Measurements from ENCODE around the gene OPCML. TPM values are rescaled to one million over a fixed set of nuclear protein-coding genes. Genes with fewer than 3 reads are reported as not detected.

OPCML gene
- total and polyA plus RNA-seq, 4 donors: under 0.01 to 0.01 TPM; not detected in 2

- TF ChIP-seq HNF4G (IDR thresholded peaks at IDR 0.05): no peak
- TF ChIP-seq ZBTB33 (IDR thresholded peaks at IDR 0.05): no peak
- TF ChIP-seq CTCF (IDR thresholded peaks at IDR 0.05; ENCODE audit: low read depth, low read length, missing input control): no peak
- TF ChIP-seq MAX (IDR thresholded peaks at IDR 0.05): no peak
- TF ChIP-seq RAD21 (IDR thresholded peaks at IDR 0.05): no peak
- no peak for TF ChIP-seq RXRA (IDR thresholded peaks at IDR 0.05)
- no peak for TF ChIP-seq ATF3 (IDR thresholded peaks at IDR 0.05)
- no peak for TF ChIP-seq EGR1 (IDR thresholded peaks at IDR 0.05; ENCODE audit: low read depth in 2 of 2)
- TF ChIP-seq JUND (IDR thresholded peaks at IDR 0.05): no peak
- no peak for TF ChIP-seq GABPA (IDR thresholded peaks at IDR 0.05 in 1 of 2, conservative IDR thresholded peaks at IDR 0.05 in 1 of 2)
- no peak for TF ChIP-seq TAF1 (conservative IDR thresholded peaks at IDR 0.05)
- Histone ChIP-seq H3K4me1 (ENCODE audit: control insufficient read depth in 4 of 4, insufficient read depth in 4 of 4, low read length in 3 of 4) (no peaks in the 10 kb centered on the region), H3K9ac (ENCODE audit: low read depth in 1 of 2, low read length in 2 of 2) (no peak overlapping the region), H3K4me3 (ENCODE audit: low read depth in 1 of 3, low read length in 3 of 3) (no peak overlapping the region), H3K9me3 (ENCODE audit: control insufficient read depth in 4 of 4, low read length in 3 of 4) (no peaks in the 10 kb centered on the region), H3K36me3 (ENCODE audit: control insufficient read depth in 4 of 4, insufficient read depth in 3 of 4, low read depth in 1 of 4, low read length in 3 of 4) (no peaks in the 10 kb centered on the region), H3K27me3 (ENCODE audit: control insufficient read depth in 4 of 4, insufficient read depth in 4 of 4, low read length in 3 of 4) (no peaks in the 10 kb centered on the region), H3K27ac (ENCODE audit: low read depth in 1 of 2, low read length in 2 of 2) (no peak overlapping the region)
- WGBS: 95% methylated on average over 2 of the region's 2 CpGs
- no peak for DNase-seq (ENCODE audit: low spot score)
These were observed 944.6 kb downstream of the OPCML start for GRCh38 chr11:132587716-132588115.

- H3K4me1 ChIP-seq (ENCODE audit: control insufficient read depth in 4 of 4, insufficient read depth in 4 of 4, low read length in 3 of 4): no peaks in the 10 kb centered on the region
- no peak overlapping the region for H3K4me3 ChIP-seq (ENCODE audit: low read depth in 1 of 3, low read length in 3 of 3)
- H3K9me3 ChIP-seq (ENCODE audit: control insufficient read depth in 4 of 4, low read length in 3 of 4): no peaks in the 10 kb centered on the region
- H3K27ac ChIP-seq (ENCODE audit: low read depth in 1 of 2, low read length in 2 of 2): no peak overlapping the region
- 70% methylated on average over 2 of the region's 2 CpGs for WGBS
- TF ChIP-seq TAF1 (conservative IDR thresholded peaks at IDR 0.05) (no peak), GABPA (IDR thresholded peaks at IDR 0.05 in 1 of 2, conservative IDR thresholded peaks at IDR 0.05 in 1 of 2) (no peak), HNF4G (IDR thresholded peaks at IDR 0.05) (no peak), REST (IDR thresholded peaks at IDR 0.05) (no peak), JUND (IDR thresholded peaks at IDR 0.05) (no peak), RXRA (IDR thresholded peaks at IDR 0.05) (no peak)
- H3K36me3 ChIP-seq (ENCODE audit: control insufficient read depth in 4 of 4, insufficient read depth in 3 of 4, low read depth in 1 of 4, low read length in 3 of 4): no peaks in the 10 kb centered on the region
- no peaks in the 10 kb centered on the region for H3K27me3 ChIP-seq (ENCODE audit: control insufficient read depth in 4 of 4, insufficient read depth in 4 of 4, low read length in 3 of 4)
- DNase-seq (ENCODE audit: low spot score): no peak
- H3K9ac ChIP-seq (ENCODE audit: low read depth in 1 of 2, low read length in 2 of 2): no peak overlapping the region
These were observed 945.5 kb downstream of the OPCML start for GRCh38 chr11:132586801-132587200.
